ENCODE results near the gene GRIK1.

The GRIK1 gene

GRCh38 chr21:29496337-29496736 is 443.5 kb downstream of the GRIK1 start:
- DNase-seq (ENCODE audit: low read depth in 2 of 2, low spot score in 1 of 2): no peak

- DNase-seq (ENCODE audit: low read depth in 2 of 2, low spot score in 1 of 2): no peak
Observed at GRCh38 chr21:29490016-29490415, 449.8 kb downstream of the GRIK1 start.

- DNase-seq (ENCODE audit: low read depth in 2 of 2, low spot score in 1 of 2): no peak
Observed at GRCh38 chr21:29487154-29487553, 452.6 kb downstream of the GRIK1 start.
